Right renal pelvis (tissue), 4 donors: ENCODE results near the gene GPR107. TPM values are rescaled to one million over a fixed set of nuclear protein-coding genes. Genes with fewer than 3 reads are reported as not detected.

Experiments
- DNase-seq, 4 donors: peaks; one replicate each; pipeline ENCODE4 v3.0.0-alpha.2; 2013; ENCODE audit warnings: low read depth in 4 of 4, low spot score in 3 of 4, missing footprints in 1 of 4
- polyA plus RNA-seq, 4 donors: library from polyadenylated mRNA; unstranded; fragments of 120-200 nt; gene quantifications; one replicate each; pipeline ENCODE4 v1.2.1, GENCODE V29; 2013; ENCODE audit not compliant: insufficient read length in 4 of 4

The GPR107 gene
- polyA plus RNA-seq, 4 donors, result 54.8 to 60.6 (median 55.7) TPM

DNA sequence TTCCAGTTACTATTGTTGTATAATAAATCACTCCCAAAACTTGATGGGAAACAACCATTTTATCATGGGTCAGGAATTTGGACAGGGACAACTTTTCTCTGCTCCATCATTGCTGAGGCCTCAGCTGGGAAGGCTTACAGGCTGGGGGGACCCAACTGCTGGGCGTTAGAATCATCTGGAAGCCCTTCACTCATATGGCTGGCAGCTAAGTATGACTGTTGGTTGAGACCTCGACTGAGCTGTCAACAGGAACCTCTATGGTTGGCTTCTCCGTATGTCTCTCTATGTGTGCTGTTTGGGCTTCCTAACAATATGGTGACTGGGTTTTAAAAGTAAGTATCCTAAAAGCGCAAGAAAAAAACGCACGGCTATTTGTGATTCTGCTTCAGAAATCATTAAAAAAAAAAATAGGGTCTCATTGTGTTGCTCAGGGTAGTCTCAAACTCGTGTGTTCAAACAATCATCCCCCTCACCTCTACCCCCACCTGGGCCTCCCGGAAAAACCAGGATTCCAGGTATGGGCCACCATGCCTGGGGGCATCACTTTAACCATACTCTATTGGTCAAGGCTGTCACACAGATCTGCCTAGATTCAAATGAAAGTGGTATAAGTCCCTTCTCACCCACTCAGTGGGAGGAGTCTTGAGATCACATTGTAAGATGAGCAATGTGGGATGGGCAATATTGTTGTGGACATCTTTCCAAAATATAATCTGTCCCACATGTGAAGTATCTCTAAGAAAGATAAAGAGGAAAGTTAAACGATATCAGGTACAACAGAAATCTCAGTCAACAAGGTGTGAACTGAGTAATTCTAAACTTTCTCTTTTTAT lies 26.0 kb upstream of the GPR107 start:
- no peak for DNase-seq

DNA sequence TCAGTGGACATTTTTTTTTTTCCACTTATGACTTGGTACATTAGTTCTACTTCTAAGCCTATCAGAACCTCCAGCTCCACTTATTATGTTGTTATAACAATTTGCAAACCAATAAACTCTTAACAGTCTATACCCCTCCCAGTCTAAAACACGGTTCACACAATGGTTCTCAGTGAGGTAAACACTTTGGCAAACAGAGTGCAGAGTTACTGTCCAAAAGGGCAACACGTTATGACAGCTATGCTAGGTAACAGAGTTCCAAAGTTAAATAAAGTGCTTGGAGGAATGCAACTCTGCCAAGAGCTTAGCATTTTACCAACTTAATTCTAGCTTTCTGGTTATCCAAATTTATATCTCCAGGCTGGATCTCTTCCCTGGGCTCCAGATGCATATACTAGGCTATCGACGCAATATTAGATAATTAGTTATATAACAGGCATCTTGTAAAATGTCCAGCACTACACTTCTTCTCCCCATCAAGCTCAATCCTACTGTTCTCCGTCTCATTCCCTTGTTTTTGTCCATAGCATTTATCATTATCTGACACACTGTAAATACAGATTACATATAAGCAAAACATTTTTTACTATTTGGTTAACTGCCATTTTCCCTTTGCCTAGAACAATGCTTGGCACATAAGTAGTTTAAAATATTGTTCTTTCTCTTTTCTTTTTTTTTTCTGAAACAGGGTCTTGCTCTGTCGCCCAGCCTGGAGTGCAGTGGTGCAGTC lies 25.0 kb upstream of the GPR107 start:
- no peak for DNase-seq

DNA sequence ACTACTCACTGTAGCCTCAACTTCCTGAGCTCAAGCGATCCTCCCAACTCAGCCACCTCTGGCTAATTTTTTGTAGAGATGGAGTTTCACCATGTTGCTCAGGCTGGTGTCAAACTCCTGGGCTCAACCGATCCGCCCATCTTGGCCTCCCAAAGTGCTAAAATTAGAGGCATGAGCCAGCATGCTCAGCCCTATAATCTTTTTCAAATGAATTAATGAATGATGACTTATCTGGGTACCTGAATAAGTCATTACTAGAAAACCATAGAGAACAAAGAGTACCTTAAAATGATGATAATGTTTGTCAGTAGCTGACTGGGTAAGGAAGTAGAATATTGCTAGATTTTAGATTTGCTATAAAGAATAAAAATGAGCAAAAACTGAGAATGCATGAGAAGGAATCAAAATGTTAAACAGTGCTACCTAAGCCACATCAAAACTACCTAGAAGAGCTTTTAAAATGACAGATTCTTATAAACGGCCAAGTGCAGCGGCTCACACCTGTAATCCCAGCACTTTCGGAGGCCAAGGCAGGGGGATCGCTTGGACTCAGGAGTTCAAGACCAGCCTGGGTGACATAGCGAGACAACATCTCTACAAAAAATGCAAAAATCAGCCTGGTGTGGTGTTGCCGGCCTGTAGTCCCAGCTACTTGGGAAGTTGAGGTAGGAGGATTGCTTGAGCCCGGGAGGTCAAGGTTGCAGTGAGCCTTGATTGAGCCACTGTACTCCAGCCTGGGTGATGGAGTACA lies 24.3 kb upstream of the GPR107 start:
- DNase-seq, result no peak

DNA sequence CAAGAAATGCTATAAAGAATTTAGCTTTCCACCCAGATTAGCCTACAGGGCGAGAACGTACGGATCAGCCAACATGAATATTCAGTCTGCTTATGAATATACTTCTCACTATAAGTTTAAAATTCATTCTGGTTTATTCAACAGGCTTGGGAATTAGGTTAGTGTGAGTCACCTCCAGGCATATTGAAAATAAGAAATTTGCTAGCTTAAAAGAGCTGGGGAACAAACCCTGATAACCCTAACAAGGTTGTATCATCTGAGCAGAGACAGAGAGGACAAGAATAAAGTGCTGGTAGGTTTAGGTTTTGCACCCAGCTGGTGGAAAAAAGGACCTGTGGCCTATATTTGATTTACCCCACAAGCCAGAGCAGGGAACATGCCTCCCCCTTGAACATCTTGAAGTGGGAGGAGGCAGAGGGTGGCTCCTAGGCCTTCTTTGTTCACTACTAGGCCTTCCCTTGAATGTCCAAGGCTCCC lies 23.0 kb upstream of the GPR107 start:
- no peak for DNase-seq

DNA sequence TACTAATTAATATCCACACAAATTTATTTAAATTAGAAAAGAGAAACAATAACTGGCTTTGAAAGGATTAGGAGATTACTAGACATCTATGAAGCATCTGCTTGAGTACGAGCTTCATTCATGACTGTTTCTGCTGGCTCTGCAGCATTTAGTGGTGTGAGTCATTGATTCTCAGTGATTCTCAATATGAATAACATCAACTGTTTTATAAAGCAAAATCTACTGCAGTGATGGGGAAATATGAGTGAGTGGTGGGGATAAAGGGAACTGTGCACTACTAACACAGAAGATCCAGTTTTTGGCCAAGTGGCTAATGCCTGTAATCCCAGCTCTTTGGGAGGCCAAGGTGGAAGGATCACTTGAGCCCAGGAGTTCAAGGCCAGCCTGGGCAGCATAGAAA lies 19.1 kb upstream of the GPR107 start:
- no peak for DNase-seq

DNA sequence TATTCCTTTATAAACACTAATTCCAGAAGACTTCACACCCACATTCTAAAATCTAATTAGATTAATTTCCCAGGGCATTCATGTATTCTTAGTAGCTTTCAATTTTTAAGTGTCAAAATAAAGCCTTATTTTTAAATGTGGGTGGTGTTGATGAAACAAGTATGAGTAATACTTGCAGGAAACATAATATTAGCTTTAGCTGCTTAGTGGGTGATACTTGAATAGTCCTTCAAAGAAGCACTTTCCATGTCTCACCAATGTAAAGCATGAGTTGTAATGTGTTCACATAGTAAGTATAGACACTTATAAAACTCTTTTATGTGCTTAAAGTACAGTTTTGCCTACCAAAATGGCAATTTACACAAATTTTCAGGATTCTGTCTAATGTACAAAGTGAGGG lies 17.6 kb upstream of the GPR107 start:
- no peak for DNase-seq

DNA sequence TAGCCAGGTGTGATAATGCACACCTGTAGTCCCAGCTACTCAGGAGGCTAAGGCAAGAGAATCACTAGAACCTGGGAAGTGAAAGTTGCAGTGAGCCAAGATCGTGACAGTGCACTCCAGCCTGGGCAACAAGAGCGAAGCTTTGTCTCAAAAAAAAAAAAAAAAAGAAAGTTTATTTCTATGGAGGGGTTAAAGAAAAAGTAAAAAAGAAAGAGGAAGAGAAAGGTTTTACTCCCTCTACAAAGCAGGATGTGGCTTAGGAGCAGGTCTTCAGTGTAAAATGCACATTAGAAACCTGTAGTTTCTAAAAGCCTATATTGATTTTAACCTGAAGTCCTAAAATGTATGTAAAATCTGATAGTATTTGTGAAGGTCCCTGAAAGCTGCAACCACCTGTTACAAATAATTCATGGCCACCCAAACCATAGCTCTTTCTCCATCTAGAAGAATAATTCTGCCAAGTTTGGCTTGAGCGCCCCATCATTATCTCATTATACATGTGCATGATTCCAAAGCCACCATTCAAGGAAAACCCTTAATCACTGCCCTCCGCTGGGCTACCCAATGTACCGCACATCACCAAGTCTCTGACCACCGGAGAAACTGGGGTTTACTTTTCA lies 14.1 kb upstream of the GPR107 start:
- no peak for DNase-seq

DNA sequence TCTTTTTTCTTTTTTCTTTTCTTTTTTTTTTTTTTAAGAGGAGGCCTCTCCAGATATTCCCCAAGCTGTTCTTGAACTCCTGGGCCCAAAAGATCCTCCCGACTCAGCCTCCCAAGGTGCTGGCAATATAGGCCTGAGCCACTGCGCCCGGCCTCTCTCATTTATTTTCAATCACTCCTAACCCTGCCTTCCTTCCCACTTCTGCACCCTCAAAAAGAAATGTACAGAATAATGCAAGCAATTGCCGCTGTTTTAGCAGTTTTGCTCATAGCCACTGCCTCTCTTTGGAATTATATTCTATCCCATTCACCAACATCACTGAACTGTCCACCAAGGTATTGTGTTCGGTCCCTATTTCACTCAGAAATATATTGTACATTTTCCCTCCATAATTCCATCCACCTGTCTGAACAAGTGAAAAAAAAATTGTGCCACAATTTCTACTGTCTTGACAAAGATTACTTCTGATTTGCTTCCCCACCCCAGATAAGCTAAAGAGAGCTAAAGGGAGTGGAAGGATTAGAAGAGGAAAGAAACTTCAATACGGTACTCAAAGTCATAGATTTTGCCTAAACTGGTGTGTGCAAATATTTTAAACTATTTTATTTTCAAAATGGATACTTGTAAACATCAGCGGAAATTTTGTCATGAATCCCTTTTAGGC lies 12.6 kb upstream of the GPR107 start:
- no peak for DNase-seq

DNA sequence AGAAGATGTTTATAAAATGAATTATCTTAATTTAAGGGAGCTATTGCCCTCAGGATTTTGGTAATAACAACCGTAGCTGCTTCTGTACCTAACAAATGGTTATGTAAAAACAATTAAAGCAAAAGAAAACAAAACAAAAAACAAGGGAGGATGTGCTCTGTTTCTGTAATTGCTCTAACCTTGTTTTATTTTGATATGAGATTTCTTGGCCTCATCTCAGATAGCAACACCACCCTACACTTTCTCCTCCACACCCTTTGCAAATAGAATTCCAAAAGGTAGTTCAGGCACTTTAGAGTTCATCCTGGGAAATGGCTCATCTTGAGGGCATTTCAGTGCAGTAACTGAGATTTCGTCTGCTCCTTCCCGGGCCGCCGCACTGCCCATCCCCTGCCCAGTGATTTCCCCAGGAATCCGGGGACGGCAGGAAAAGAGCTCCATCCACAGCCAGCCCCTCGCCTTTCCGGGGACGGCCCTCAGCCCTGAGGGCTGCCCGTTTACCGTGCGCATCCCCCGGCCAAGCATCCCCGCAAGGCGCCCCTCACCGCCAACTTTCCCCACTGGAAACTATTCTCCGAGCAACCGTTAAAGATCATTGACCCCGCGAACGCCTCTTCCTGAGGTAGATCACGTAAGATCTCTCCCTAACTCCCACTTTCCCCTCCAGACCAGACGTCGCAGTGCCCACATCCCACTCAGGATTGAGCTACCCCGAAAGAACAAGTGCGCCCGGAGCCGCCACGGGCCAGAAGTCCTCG lies 11.9 kb upstream of the GPR107 start:
- DNase-seq, result no peak

DNA sequence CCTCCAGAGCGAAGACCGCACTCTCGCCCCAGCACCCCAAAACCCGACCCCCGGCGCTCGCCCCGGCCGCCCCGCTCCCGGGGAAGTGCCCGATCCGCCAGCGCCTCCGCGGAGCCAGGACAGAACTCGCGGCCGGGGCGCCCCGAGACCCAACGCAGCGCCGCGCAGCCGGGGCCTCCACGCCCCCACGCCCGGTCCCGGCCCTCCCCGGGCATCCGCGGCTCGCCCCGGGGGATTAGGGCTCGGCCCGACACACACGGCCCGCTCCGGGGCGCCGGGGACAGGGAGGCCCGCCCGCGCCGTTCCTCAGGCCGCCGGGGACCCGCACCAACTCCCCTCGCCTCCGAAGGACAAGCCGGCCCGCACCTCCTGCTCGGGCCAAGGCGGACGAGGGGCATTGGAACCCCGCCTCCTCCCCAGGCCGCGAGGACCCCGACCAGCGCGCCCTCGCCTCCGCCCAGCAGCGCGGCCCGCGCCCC lies 11.3 kb upstream of the GPR107 start:
- no peak for DNase-seq

DNA sequence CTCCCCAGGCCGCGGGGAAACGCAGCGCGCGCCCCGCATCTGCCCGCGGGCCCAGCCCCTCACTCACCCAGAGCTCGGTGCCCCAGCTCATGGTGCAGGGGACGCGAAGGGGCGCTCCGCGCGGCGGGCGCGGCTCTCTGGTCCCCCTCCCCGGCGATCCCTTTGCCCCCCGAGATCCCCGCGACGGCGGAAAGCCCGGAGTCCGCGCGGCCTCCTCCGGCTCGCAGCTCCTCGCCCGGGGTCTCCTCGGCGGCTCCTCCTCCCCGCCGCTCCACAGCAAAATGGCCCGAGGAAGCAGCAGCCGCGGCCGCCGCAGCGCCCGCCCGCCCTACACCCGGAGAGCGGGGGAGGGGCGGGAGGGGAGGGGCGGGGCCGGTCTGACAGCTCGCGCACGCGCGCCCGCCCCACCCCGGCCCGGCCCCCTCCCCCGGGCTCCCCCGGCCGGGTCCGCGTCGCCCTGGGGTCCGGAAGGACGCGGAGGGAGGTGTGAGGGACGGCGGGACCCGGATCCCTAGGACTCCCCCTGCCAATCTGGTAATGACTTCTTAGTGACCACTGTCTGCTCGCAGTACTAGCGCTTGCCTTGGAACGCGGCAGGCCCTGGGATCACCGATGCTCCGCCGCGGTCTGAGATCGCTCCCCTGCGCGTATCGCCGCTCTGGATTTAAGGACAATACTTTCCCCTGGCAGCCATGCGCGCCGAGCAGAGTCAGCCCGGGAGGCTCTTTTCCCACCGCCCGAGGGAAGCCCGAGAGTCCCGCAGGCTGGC lies 10.6 kb upstream of the GPR107 start, which contains the start of gene FNBP1:
Gene FNBP1 (minus strand): TSS at position 305 of the 769 bp plus-strand sequence. CDS start 214 bp downstream, at position 91.
- peak in 3 of 4 donors; percentile 66 to 74 (median 69) for DNase-seq

DNA sequence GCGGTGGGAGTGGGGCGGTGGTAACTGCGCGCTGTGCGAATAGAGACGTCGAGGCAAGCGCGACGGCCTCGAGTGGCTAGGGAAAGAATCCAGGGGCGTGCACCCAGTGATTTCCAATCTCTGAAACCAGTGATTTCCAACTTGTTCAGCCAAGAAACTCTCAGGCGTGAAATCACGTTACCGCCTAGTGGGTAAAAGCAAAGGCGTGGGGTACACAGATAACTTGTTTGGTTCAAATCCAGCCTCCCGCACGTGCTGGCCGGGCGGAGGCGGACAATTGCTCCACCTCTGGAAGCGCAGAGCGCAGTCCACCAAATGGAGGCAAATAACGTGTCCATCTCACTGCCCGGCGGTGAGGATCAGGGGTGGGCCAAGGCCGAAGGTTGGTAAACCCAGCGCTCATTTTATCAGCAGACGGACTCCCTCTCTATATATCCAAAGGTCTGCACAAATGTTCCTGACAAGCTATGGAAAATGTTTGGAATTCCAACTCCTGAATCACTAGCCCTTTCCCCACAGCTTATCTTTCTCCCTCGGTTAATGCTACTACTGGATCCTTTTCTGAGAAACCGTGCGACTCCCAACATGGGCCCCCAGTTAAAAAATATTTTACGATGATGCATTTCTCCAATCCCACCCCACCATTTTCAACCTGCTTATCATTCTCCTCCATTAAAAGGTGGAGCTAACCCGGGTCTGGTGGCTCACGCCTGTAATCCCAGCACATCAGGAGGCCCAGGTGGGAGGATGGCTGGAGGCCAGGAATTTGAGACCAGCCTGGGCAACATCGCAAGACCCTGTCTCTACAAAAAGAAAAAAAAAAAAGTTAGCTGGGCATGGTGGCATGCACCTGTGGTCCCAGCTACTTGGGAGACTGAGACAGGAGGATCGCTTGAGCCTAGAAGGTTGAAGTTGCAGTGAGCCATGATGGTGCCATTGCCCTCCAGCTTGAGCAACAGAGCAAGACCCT lies 9.8 kb upstream of the GPR107 start:
- no peak for DNase-seq

DNA sequence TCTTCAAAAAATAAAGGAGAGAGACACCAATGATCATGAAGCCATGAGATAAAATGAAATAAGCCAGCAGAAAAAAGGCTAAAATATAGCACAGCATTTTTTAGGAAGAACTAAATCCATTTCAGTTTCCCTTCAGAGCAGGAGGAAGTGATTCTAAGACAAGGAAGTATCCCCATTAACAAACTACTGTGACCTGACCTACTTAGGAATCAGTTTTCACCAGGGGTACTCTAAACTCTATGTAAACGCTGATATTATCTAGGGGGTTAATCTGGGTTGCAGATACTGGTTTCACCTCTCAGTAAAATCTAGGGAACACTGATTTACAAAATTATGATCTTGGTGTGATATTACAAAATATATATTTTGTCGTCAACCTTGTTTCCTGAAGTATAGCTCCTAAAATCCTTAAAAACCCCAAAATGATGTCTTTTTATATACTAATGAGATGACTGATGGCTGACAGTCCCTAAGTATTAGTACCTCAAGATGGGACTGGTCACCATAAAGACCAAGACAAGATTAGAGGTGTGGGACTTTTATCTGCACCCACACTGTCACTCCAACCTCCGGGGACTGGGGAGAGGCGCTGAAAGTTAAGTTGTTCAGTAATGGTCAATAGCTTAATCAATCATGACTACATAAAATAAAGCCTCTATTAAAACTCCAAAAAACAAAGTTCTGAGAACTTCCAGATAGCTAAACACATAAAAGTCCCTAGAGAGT lies 7.8 kb upstream of the GPR107 start:
- DNase-seq, result no peak

DNA sequence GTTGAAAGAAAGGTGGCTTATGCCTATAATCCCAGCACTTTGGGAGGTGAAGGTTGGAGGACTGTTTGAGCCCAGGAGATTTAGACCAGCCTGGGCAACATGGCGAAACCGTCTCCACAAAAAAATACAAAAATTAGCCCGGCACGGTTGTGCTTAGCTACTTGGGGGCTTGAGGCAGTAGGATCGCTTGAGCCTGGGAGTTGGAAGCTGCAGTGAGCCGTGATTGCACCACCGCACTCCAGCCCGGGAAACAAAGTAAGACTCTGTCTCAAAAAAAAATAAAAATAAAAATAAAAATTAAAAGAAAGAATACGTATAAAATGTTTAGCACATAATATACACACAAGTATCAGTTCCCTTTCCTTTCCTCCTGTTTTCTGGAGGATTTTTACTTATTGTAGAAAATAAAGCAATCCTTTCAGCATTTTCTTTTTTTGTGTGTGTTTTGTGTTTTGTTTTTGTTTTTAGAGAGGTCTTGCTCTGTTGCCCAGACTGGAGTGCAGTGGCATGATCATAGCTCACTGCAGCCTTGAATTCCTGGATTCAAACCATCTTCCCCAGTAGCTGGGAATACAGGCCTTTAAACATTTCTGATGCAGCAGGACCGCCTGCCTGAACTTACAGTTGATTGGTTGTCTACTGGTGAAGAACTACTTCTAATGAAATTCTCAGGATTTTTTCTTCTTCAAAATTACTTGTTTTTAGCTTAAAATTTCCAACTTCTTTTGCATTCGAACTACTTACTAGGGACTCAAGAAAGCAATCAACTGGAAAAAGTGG lies 4.1 kb upstream of the GPR107 start:
- DNase-seq, result no peak

DNA sequence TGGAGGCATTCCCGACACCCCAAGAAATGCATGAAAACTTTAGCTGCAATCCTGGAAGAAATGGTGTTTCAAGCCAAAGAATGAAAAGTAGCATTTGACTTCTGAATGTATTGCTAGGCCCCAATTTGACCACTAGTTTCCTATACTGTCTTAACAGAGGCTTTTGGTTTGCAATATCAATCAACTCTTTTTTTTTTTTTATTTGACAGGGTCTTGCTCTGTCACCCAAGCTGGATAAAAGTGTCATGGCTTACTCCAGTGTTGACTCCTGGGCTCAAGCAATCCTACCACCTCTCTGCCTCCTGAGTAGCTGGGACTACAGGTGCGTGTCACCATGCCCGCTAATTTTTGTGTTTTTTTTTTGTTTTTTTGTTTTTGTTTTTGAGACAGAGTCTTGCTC lies 3.2 kb upstream of the GPR107 start:
- DNase-seq, result no peak

DNA sequence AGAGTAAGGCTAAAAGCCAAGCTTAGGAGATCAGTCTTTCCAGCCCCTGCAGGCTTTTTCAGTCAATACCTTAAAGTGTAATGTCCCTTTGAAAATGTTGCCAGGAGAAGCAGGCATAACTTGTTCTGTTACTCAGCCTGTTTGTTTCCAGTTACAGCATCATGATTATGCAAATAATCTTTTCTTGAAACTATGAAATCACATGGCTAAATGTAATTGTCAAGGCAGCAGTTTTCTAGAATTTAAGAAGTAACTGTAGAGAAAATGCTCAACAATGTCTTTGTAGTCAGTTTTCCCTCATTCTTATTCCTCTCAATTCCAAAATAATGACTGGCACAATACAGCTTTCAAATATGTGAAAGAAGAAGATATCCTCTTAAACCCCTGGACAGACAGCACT lies 1.9 kb upstream of the GPR107 start:
- DNase-seq, result no peak
